ENCODE measurements around the gene TOMM70. TPM values are rescaled to one million over a fixed set of nuclear protein-coding genes. Genes with fewer than 3 reads are reported as not detected.

The TOMM70 gene
- total RNA-seq, 1 experiment from 2014 or later, result 91.7 TPM

DNA sequence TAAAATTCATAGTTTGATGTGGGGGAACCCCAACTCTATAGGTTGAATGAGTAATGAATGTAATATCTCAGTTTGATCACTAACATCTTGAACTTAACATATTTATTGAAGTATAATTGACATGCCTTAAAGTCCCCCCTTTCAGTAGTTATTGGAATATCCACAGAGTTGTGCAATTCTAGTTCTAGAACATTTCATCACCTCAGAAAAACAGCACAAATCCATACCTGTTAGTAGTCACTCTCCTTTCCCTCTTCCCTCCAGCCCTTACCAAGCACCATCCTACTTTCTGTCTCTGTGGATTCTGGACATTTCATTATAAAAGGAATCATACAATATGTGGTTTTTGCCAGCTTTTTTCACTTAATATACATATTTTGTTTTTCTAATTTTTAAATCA, 75.1 kb downstream of the TOMM70 start:
- DNase-seq (ENCODE audit: low spot score), result no peak

DNA sequence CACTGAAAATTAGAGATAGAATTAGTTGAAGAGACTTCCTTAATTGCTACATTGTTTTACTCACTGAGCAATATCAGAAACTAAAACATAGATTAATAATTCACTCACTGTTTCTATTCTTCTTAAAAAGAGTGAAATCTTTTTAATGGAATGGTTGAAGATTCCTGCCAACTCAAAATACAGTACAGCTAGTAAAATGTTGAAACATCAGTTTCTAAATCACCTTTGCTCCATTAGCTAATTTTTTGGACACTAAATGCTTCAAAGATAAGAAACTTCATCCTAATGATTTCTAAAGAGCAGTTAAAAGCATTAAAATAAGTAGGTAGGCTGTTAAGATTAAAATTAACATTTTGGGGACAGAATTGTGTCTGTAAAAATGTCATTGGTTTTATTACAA, 76.8 kb downstream of the TOMM70 start:
- DNase-seq (ENCODE audit: low spot score), result no peak

DNA sequence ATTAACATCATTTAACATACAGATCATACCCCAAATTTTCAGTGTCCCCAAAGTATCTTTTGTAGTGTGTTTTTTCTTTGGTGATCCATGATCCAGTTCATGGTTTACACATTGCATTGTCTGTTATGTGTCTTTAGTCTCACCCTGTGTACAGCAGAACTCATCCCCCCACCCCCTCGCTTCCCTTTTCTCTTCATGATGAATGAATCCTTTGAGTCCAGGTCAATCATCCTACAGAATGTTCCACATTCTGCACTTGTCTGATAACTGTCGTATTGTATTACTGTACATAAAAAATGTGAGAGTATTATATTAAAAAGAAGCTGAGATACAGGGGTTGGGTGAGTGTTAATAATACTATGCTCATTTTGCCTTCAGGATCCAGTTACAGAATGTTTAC, 80.9 kb downstream of the TOMM70 start:
- DNase-seq (ENCODE audit: low spot score), result no peak

DNA sequence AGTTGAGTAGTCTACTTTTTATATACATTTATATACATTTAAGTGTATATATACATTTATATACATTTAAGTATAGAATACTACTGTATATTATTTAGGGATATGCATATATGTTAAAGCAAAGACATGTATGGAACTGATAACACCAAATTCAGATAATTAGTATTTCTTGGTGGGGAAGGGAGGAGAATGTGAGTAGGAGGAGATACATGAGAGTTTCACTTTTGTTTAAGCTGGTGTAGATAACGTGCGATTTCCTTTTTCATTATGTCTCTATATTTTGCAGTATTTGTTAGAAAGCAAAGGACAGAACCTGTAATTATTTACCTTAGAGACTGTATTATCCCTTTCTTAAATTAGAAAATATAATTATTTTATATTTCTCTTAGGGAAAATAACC, 83.0 kb downstream of the TOMM70 start:
- DNase-seq (ENCODE audit: low spot score), result no peak

DNA sequence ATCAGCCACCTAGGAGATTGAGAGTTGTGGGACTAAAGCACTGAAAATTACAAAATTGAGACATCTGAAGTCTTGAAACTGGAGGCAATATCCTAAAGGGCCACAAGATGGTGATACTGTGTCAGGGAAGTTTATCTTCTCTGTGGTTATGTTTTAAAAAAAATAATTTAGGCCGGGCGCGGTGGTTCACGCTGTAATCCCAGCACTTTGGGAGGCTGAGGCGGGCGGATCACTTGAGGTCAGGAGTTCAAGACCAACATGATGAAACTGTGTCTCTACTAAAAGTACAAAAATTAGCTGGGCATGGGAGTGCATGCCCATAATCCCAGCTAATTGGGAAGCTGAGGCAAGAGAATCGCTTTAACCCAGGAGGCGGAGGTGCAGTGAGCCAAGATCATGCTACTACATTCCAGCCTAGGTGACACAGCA, 84.2 kb downstream of the TOMM70 start:
- DNase-seq (ENCODE audit: low spot score), result peak; percentile 57

Other genes starting within 250 kb of the TOMM70 start
- gene TBC1D23, start 140.1 kb downstream of the TOMM70 start, total RNA-seq (2014; rRNA removed; shearing (Covaris generic)), result 49.8 and 57.0 TPM in 2 replicates
- 107 and 110 TPM in 2 replicates for gene NIT2, start 66.3 kb downstream of the TOMM70 start, total RNA-seq (2014; rRNA removed; shearing (Covaris generic))
- gene LNP1, start 450 bp upstream of the TOMM70 start, total RNA-seq (2014; rRNA removed; shearing (Covaris generic)), result 2.4 and 2.8 TPM in 2 replicates
- 11.5 and 17.9 TPM in 2 replicates for gene TMEM45A, start 91.5 kb upstream of the TOMM70 start, total RNA-seq (2014; rRNA removed; shearing (Covaris generic))
- gene ADGRG7, start 208.5 kb upstream of the TOMM70 start, total RNA-seq (2014; rRNA removed; shearing (Covaris generic)), result not detected in 2 replicates